Mesodermal cell (in vitro differentiated cells): ENCODE data around the gene ERVH48-1.

Experiments
- H3K27ac ChIP-seq: 2 replicates; pipeline ENCODE4 v1.7.0; 2013; ENCODE audit warnings: mild to moderate bottlenecking, low read depth, low read length, moderate library complexity; ENCODE audit not compliant: severe bottlenecking
- H3K36me3 ChIP-seq: 2 replicates; pipeline ENCODE4 v1.7.1; 2013; ENCODE audit warnings: mild to moderate bottlenecking, low read length, moderate library complexity; ENCODE audit not compliant: control insufficient read depth, insufficient read depth
- H3K4me1 ChIP-seq: one replicate; pipeline ENCODE4 v1.7.1; 2013; ENCODE audit warnings: mild to moderate bottlenecking, low read length; ENCODE audit not compliant: insufficient read depth, control insufficient read depth, poor library complexity, severe bottlenecking
- H3K4me3 ChIP-seq: 2 replicates; pipeline ENCODE4 v1.7.0; 2013; ENCODE audit warnings: low read length, control low read depth, mild to moderate bottlenecking; ENCODE audit not compliant: insufficient read depth, poor library complexity, severe bottlenecking; ENCODE audit errors: extremely low read depth
- H3K9me3 ChIP-seq: 2 replicates; pipeline ENCODE4 v1.7.1; 2013; ENCODE audit warnings: mild to moderate bottlenecking, low read length, moderate library complexity; ENCODE audit not compliant: control insufficient read depth
- WGBS, 2 experiments: methylation state at CpG; one replicate each; pipeline ENCODE4 v1.1.5; 2013; ENCODE audit warnings: missing lambda C conversion rate in 2 of 2; ENCODE audit not compliant: insufficient coverage in 2 of 2; 5-methylcytosine and 5-hydroxymethylcytosine counted together

ERVH48-1 gene

DNA sequence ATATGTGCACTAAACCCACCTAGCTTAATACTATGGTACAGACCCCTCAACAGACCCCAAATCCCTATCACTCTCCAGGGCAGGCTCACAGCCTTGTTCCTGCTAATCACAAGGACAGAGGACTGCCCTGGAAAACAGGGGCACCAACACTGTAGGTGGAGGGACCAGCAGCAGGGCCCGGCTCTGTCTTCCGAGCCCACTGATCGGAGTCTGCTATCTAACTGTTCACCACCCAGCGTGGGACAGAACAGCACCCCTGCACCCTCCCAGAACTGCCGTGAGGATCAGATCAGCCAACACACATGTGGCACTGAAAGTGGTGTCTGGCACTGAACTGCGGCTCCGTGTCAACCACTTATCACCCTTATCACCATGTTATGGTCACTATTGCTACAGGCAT lies 52.3 kb downstream of the ERVH48-1 start:
- peaks cover 80% of the 10 kb centered on the region for H3K36me3 ChIP-seq
- 97 to 98% methylated on average over 6 to 7 of the region's 7 CpGs for WGBS, 2 experiments
- H3K4me1 ChIP-seq: no peaks in the 10 kb centered on the region
- H3K9me3 ChIP-seq: no peaks in the 10 kb centered on the region
- H3K27ac ChIP-seq: no peak overlapping the region
- no peak overlapping the region for H3K4me3 ChIP-seq

DNA sequence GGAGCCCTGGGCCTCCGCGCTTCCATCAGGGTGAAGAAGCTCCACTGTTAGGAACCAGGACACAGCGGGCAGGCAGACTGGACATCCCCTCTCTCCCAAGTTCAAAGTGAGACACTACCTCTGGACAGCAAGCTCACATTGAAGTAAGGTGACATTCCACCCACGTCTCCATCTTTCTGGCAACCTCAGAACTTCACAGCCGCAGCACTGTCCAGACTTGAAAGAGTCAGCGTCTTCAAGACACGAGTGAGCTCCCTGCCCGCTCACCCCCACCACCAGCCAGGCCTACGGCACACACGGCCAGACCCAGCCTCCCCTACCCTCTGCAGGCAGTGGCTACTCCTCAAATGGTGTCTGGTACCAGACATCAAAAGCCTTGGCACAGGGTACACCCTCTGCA lies 57.2 kb downstream of the ERVH48-1 start:
- WGBS, 2 experiments: 83 to 99% methylated on average over 8 of the region's 10 CpGs
- no peaks in the 10 kb centered on the region for H3K4me1 ChIP-seq
- no peak overlapping the region for H3K27ac ChIP-seq
- no peaks in the 10 kb centered on the region for H3K9me3 ChIP-seq
- peaks cover 95% of the 10 kb centered on the region for H3K36me3 ChIP-seq
- H3K4me3 ChIP-seq: no peak overlapping the region
